Measurements from ENCODE around the gene RXRB.

The RXRB gene

GRCh38 chr6:33206027-33206863, 5.8 kb upstream of the RXRB start:
- TF ChIP-seq GATA1 (IDR thresholded peaks at IDR 0.05; ENCODE audit: low read depth, low read length), result no peak
- TF ChIP-seq POLR2A (IDR thresholded peaks at IDR 0.05; ENCODE audit: low read length), result no peak

DNA sequence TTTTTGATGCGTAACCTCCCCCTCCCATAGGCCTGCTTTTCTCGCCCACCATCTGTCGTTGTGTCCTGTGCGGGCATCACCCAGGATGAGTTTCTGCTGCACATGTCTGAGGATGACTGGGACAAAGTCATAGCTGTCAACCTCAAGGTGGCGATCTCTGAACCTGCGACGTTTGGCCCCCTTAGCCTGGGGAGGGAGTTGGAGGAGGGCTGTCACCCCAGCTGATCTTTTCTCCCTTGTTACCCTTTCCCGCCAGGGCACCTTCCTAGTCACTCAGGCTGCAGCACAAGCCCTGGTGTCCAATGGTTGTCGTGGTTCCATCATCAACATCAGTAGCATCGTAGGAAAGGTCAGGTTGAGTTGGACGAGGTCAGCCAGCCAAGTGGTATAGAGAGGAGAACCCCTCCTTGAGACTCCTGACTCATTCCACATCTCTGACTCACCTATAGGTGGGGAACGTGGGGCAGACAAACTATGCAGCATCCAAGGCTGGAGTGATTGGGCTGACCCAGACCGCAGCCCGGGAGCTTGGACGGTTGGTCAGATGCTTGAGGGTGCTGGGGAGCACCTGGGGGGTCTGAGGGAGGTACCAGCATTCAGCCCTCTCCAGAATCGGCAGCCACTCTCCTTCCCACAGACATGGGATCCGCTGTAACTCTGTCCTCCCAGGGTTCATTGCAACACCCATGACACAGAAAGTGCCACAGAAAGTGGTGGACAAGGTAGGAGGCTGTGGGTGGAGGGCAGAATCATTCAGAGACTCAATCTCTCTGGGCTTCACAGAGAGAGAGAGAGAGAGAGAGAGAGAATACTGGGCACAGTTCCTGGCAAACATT, 4.9 kb upstream of the RXRB start:
- DNase-seq, result peak; percentile 51 to 54

More at GRCh38 chr6:33206027-33206863, 5.8 kb upstream of the RXRB start:
- DNase-seq, result peak in 1 of 2 experiments; percentile 32

GRCh38 chr6:33204415-33205190, 4.1 kb upstream of the RXRB start, which contains the start of gene HSD17B8:
HSD17B8 (plus strand) TSS chr6:33204655; CDS start chr6:33204669, 14 bp downstream.
- DNase-seq, result peak; percentile 93 to 94
- peak; percentile 59 for TF ChIP-seq POLR2A (IDR thresholded peaks at IDR 0.05; ENCODE audit: low read length)
- TF ChIP-seq GATA1 (IDR thresholded peaks at IDR 0.05; ENCODE audit: low read depth, low read length), result no peak

More for the DNA sequence above, 4.9 kb upstream of the RXRB start:
- TF ChIP-seq GATA1 (IDR thresholded peaks at IDR 0.05; ENCODE audit: low read depth, low read length), result no peak
- TF ChIP-seq POLR2A (IDR thresholded peaks at IDR 0.05; ENCODE audit: low read length), result no peak

GRCh38 chr6:33204165-33204414, 3.6 kb upstream of the RXRB start:
- DNase-seq, result no peak
- TF ChIP-seq GATA1 (IDR thresholded peaks at IDR 0.05; ENCODE audit: low read depth, low read length), result no peak
- no peak for TF ChIP-seq POLR2A (IDR thresholded peaks at IDR 0.05; ENCODE audit: low read length)

DNA sequence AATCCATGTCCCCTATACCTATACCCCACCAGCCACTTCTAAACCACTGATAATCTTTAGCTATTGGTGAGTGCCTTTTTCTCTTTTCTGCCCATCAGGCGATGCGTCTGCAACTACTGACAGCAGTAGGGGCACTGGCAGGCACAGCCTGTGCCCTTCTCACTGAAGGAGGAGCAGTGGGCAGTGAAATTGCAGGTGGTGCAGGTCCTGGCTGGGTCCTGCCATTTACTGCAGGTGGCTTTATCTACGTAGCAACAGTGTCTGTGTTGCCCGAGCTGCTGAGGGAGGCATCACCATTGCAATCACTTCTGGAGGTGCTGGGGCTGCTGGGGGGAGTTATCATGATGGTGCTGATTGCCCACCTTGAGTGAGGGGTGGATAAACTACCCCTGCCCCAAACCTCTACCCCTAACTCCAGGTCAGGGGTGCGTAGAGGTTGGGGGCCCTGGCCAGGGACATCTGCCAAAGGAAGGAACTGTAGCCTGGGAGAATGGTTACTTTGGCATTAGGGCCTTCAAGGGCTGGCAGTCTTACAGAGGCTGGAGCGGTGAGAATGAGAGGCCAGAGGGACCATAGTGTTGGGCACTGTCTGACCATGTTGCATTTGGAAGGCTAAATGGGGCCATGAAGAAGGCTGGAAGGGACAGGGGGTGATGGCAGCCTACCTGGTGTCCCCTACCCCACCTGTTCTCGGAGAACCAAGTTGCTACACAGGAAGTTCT, 3.1 kb upstream of the RXRB start:
- TF ChIP-seq GATA1 (IDR thresholded peaks at IDR 0.05; ENCODE audit: low read depth, low read length) (no peak), POLR2A (IDR thresholded peaks at IDR 0.05; ENCODE audit: low read length) (no peak)
- peak in 1 of 2 experiments; percentile 35 for DNase-seq

GRCh38 chr6:33202799-33203198, 2.3 kb upstream of the RXRB start:
- TF ChIP-seq POLR2A (IDR thresholded peaks at IDR 0.05; ENCODE audit: low read length) (no peak), GATA1 (IDR thresholded peaks at IDR 0.05; ENCODE audit: low read depth, low read length) (no peak)
- no peak for DNase-seq

DNA sequence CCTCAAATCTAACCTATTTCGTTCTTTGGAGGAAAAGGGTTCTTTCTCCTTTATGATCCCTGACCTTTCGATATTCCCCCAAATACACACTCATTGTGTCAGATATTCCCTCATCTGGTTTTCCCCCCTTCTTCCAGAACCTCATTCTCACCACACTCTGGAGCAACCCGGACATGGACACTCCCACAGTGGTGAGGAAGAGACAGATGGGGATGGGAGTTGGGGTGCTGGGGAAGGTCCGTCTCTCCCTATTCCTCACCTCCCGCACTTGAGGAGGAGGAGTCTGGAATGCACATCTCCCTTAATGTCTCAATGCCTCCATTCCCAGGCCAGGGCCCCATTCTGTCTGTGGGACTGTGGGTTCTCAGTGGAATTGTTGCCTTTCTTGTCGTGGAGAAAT, 1.5 kb upstream of the RXRB start:
- no peak for DNase-seq
- TF ChIP-seq POLR2A (IDR thresholded peaks at IDR 0.05; ENCODE audit: low read length) (no peak), GATA1 (IDR thresholded peaks at IDR 0.05; ENCODE audit: low read depth, low read length) (no peak)

DNA sequence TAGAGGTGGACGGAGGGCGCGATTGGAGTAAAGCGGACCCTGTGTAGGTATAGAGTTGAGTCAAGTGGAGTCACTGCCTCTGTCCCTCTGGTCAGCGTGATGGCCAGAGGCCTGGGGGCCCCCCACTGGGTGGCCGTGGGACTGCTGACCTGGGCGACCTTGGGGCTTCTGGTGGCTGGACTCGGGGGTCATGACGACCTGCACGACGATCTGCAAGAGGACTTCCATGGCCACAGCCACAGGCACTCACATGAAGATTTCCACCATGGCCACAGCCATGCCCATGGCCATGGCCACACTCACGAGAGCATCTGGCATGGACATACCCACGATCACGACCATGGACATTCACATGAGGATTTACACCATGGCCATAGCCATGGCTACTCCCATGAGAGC, 681 bp upstream of the RXRB start:
- DNase-seq, result peak in 1 of 2 experiments; percentile 62
- TF ChIP-seq GATA1 (IDR thresholded peaks at IDR 0.05; ENCODE audit: low read depth, low read length) (no peak), POLR2A (IDR thresholded peaks at IDR 0.05; ENCODE audit: low read length) (no peak)

GRCh38 chr6:33199687-33200218, 712 bp downstream of the RXRB start:
- TF ChIP-seq GATA1 (IDR thresholded peaks at IDR 0.05; ENCODE audit: low read depth, low read length), result no peak
- no peak for TF ChIP-seq POLR2A (IDR thresholded peaks at IDR 0.05; ENCODE audit: low read length)
- DNase-seq, result peak; percentile 91 to 95

DNA sequence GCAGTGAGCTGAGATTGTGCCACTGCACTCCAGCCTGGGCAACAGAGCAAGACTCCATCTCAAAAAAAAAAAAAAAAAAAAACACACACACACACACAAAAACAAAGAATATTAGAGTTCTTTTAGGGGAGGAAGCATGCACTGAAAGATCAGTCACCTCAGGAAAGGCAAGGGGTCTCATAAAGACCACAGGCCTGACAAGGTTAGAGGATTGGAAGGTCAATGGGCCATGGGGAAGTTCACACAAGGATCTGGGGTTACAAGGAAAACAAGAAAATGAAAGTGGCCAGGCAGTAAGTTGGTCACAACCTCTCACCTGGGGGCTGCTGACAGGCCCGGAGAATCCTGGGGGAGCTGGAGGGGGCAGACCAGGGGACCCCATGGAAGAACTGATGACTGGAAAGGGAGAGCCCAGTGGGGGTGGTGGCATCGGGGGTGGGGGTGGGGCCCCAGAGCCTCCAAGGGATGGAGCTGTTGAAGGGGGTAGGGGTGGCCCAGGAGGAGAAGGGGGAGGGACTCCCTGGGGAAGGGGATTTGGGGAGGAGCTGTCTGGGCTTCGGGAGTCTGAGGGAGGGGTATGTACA, 1.5 kb downstream of the RXRB start:
- no peak for DNase-seq
- TF ChIP-seq POLR2A (IDR thresholded peaks at IDR 0.05; ENCODE audit: low read length) (no peak), GATA1 (IDR thresholded peaks at IDR 0.05; ENCODE audit: low read depth, low read length) (no peak)

- no peak for DNase-seq
- TF ChIP-seq POLR2A (IDR thresholded peaks at IDR 0.05; ENCODE audit: low read length), result no peak
- TF ChIP-seq GATA1 (IDR thresholded peaks at IDR 0.05; ENCODE audit: low read depth, low read length), result no peak
These were observed 2.2 kb downstream of the RXRB start for GRCh38 chr6:33198159-33198852.

- DNase-seq, result peak; percentile 75 to 80
- TF ChIP-seq POLR2A (IDR thresholded peaks at IDR 0.05; ENCODE audit: low read length) (no peak), GATA1 (IDR thresholded peaks at IDR 0.05; ENCODE audit: low read depth, low read length) (no peak)
These were observed 2.9 kb downstream of the RXRB start for GRCh38 chr6:33197431-33198048.
